Measurements from ENCODE around the gene ZGPAT. TPM values are rescaled to one million over a fixed set of nuclear protein-coding genes. Genes with fewer than 3 reads are reported as not detected.

The ZGPAT gene
- total and polyA plus RNA-seq, 9 of the 15 experiments (the other 6 are each of a cell fraction or from before 2014, with no cell fraction given): 0.14 to 26.6 (median 7.4) TPM

DNA sequence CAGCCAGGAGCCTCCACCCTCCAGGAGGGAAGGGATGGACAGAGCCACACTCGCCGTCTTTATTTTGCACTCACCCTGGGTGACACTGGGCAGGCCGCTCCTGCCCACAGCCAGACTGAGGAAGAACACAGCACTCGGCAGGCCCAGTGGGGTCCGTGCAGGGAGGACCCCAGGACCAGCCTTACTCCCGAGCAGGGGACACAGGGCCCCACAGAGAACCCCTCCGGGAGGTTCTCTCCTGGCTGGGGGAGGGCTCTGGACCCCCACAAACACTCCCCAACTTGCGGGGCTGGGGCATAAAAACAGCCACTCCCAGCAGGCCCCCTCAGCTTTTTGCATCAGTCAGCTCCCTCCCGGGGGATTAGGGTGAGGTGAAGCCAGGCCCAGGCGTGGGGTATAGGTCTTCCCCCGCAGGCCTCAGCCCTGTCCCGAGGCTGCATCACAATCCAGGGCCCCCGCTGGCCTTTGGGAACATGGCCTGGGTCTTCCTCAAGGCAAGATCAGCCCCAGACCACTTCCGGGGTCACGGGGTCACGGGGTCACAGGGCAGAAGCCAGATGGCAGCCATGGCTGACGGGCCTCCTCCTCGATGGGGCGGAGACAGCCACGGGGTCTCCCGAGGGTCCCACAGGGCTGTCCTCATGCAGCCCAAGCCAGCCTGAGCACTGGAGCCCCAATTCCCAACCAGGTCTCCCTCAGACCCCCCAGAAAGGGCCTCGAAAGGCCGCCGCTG lies 8.2 kb upstream of the ZGPAT start:
- FAIRE-seq: no peak
- no peak for TF ChIP-seq FOXJ2 (tag; IDR thresholded peaks at IDR 0.05)
- TF ChIP-seq, protein P1, sequence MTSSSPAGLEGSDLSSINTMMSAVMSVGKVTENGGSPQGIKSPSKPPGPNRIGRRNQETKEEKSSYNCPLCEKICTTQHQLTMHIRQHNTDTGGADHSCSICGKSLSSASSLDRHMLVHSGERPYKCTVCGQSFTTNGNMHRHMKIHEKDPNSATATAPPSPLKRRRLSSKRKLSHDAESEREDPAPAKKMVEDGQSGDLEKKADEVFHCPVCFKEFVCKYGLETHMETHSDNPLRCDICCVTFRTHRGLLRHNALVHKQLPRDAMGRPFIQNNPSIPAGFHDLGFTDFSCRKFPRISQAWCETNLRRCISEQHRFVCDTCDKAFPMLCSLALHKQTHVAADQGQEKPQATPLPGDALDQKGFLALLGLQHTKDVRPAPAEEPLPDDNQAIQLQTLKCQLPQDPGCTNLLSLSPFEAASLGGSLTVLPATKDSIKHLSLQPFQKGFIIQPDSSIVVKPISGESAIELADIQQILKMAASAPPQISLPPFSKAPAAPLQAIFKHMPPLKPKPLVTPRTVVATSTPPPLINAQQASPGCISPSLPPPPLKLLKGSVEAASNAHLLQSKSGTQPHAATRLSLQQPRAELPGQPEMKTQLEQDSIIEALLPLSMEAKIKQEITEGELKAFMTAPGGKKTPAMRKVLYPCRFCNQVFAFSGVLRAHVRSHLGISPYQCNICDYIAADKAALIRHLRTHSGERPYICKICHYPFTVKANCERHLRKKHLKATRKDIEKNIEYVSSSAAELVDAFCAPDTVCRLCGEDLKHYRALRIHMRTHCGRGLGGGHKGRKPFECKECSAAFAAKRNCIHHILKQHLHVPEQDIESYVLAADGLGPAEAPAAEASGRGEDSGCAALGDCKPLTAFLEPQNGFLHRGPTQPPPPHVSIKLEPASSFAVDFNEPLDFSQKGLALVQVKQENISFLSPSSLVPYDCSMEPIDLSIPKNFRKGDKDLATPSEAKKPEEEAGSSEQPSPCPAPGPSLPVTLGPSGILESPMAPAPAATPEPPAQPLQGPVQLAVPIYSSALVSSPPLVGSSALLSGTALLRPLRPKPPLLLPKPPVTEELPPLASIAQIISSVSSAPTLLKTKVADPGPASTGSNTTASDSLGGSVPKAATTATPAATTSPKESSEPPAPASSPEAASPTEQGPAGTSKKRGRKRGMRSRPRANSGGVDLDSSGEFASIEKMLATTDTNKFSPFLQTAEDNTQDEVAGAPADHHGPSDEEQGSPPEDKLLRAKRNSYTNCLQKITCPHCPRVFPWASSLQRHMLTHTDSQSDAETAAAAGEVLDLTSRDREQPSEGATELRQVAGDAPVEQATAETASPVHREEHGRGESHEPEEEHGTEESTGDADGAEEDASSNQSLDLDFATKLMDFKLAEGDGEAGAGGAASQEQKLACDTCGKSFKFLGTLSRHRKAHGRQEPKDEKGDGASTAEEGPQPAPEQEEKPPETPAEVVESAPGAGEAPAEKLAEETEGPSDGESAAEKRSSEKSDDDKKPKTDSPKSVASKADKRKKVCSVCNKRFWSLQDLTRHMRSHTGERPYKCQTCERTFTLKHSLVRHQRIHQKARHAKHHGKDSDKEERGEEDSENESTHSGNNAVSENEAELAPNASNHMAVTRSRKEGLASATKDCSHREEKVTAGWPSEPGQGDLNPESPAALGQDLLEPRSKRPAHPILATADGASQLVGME (CRISPR knock-in tag; IDR thresholded peaks at IDR 0.05): no peak
- TF ChIP-seq POLR2AphosphoS5 (IDR thresholded peaks at IDR 0.05; ENCODE audit: control insufficient read depth, insufficient read depth, low read depth, low read length): peak; percentile 34; the same call in 1 of the 2 replicates
- peak; percentile 37; the same call in 1 of the 2 replicates for TF ChIP-seq ZBTB7A (IDR thresholded peaks at IDR 0.05; ENCODE audit: borderline replicate concordance, control insufficient read depth, low read depth, low read length)
- 0 out of 2 replicates have a peak, but pooled peaks have one; percentile 33 for TF ChIP-seq PTBP1 (IDR thresholded peaks at IDR 0.05; ENCODE audit: low read depth, low read length)
- TF ChIP-seq RB1 (IDR thresholded peaks at IDR 0.05; ENCODE audit: low read depth): no peak
- TF ChIP-seq MYNN (IDR thresholded peaks at IDR 0.05): peak; percentile 55; the same call in 1 of the 2 replicates
- TF ChIP-seq MYNN (CRISPR knock-in tag; IDR thresholded peaks at IDR 0.05): no peak
- no peak for TF ChIP-seq SMAD3 (CRISPR knock-in tag; conservative IDR thresholded peaks at IDR 0.05)
- TF ChIP-seq, protein P2, sequence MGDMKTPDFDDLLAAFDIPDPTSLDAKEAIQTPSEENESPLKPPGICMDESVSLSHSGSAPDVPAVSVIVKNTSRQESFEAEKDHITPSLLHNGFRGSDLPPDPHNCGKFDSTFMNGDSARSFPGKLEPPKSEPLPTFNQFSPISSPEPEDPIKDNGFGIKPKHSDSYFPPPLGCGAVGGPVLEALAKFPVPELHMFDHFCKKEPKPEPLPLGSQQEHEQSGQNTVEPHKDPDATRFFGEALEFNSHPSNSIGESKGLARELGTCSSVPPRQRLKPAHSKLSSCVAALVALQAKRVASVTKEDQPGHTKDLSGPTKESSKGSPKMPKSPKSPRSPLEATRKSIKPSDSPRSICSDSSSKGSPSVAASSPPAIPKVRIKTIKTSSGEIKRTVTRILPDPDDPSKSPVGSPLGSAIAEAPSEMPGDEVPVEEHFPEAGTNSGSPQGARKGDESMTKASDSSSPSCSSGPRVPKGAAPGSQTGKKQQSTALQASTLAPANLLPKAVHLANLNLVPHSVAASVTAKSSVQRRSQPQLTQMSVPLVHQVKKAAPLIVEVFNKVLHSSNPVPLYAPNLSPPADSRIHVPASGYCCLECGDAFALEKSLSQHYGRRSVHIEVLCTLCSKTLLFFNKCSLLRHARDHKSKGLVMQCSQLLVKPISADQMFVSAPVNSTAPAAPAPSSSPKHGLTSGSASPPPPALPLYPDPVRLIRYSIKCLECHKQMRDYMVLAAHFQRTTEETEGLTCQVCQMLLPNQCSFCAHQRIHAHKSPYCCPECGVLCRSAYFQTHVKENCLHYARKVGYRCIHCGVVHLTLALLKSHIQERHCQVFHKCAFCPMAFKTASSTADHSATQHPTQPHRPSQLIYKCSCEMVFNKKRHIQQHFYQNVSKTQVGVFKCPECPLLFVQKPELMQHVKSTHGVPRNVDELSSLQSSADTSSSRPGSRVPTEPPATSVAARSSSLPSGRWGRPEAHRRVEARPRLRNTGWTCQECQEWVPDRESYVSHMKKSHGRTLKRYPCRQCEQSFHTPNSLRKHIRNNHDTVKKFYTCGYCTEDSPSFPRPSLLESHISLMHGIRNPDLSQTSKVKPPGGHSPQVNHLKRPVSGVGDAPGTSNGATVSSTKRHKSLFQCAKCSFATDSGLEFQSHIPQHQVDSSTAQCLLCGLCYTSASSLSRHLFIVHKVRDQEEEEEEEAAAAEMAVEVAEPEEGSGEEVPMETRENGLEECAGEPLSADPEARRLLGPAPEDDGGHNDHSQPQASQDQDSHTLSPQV (IDR thresholded peaks at IDR 0.05): peak; percentile 81
- peak; percentile 72 for TF ChIP-seq PCBP1 (IDR thresholded peaks at IDR 0.05; ENCODE audit: low read depth, low read length, poor library complexity, severe bottlenecking)

More for the DNA sequence above, 8.2 kb upstream of the ZGPAT start:
- TSS peak; percentile 29 for BruUV-seq (replicated peaks)
- no peak overlapping the region for H3K4me2 ChIP-seq (ENCODE audit: insufficient read depth, low read length)
- POLR2A ChIA-PET: interaction anchor here (3.1 kb wide), 1 partner anchor 8 kb away, joined by 27 read pairs; the partner anchor contains the start of genes ARFRP1 and ZGPAT
- H3K9me1 ChIP-seq (ENCODE audit: control insufficient read depth, insufficient read depth, low read length): no peaks in the 10 kb centered on the region
- H3K9ac ChIP-seq (ENCODE audit: insufficient read depth in 1 of 2, low read depth in 2 of 2, low read length in 2 of 2): peak overlapping the region; percentile 15 to 84; a peak in 3 of 4 replicates
- no peaks in the 10 kb centered on the region; the same call in 1 of the 2 replicates for H4K20me1 ChIP-seq (replicated peaks; ENCODE audit: control insufficient read depth, insufficient read depth, low read length)
- CTCF ChIA-PET (ENCODE audit: low intra/inter-chr PET ratio): no interaction called here
- no peaks in the 10 kb centered on the region for H3K9me3 ChIP-seq (replicated peaks; ENCODE audit: control insufficient read depth, insufficient read depth, low read depth, low read length)
- WGBS (ENCODE audit: insufficient coverage, low coverage, missing lambda C conversion rate): 69% methylated on average over 19 of the region's 24 CpGs
- H3K79me2 ChIP-seq (ENCODE audit: control insufficient read depth, insufficient read depth, low read length): no peaks in the 10 kb centered on the region
- H3K4me1 ChIP-seq (replicated peaks in 1 of 2; ENCODE audit: control insufficient read depth in 2 of 2, insufficient read depth in 2 of 2, low read length in 2 of 2): peaks cover 9 to 90% of the 10 kb centered on the region in 2 experiments
- peak in 3 of 4 experiments; percentile 38 to 58 (median 50) for DNase-seq (ENCODE audit: extremely low read depth in 1 of 4, low spot score in 3 of 4)
- peak; percentile 1 for ATAC-seq
- H3K36me3 ChIP-seq (ENCODE audit: control insufficient read depth, insufficient read depth, low read length): peaks cover 28% of the 10 kb centered on the region; the same call in 2 of the 3 replicates
- H3K4me3 ChIP-seq: no peak overlapping the region
- peak overlapping the region; percentile 61 for H3K27ac ChIP-seq (ENCODE audit: extremely low read depth, low read depth, low read length)
- H3K27me3 ChIP-seq (ENCODE audit: control insufficient read depth in 2 of 2, insufficient read depth in 2 of 2, low read length in 2 of 2): no peaks in the 10 kb centered on the region
- H2AFZ ChIP-seq (ENCODE audit: low read depth, low read length): no peak overlapping the region
- intact Hi-C loops (cut with micrococcal nuclease) (loop anchor here (10.0 kb wide), 2 partner anchors 85 to 165 kb away; partner anchors contain the start of gene PTK6), in situ Hi-C loops (cut with MboI) (no loop called here)
